Liver (tissue), 3 donors: ENCODE results near the gene PRAF2.

Source experiments
- HNF4A ChIP-seq, 2 donors: conservative IDR thresholded peaks; 2 replicates each; pipeline ENCODE4 v1.6.1; 2016; ENCODE audit warnings: antibody characterized with exemption in 2 of 2, mild to moderate bottlenecking in 2 of 2
- RAD21 ChIP-seq, 2 donors: IDR thresholded peaks; 2 replicates each; pipeline ENCODE4 v1.6.1; 2016; ENCODE audit warnings: antibody characterized with exemption in 2 of 2, mild to moderate bottlenecking in 2 of 2
- SP1 ChIP-seq: IDR thresholded peaks from 2 replicates; pipeline ENCODE4 v1.6.1; 2018; ENCODE audit warnings: antibody characterized with exemption, mild to moderate bottlenecking
- TAF1 ChIP-seq: conservative IDR thresholded peaks from 2 replicates; pipeline ENCODE4 v1.6.1; 2016; ENCODE audit warnings: antibody characterized with exemption, mild to moderate bottlenecking
- YY1 ChIP-seq: IDR thresholded peaks from 2 replicates; pipeline ENCODE4 v1.6.1; 2016; ENCODE audit warnings: antibody characterized with exemption, mild to moderate bottlenecking
- TF ChIP-seq, protein P1 (sequence below): fragments of 150-350 bp; IDR thresholded peaks from 2 replicates; pipeline ENCODE4 v1.5.1; 2017; ENCODE audit warnings: improper control_type of control experiment, low read depth, low read length; ENCODE audit not compliant: missing input control
- TF ChIP-seq, protein P2 (sequence below): IDR thresholded peaks from 2 replicates; pipeline ENCODE4 v1.6.1; 2016; ENCODE audit warnings: antibody characterized with exemption, mild to moderate bottlenecking
- donor health status: healthy.
- donor health status: healthy.

DNA sequence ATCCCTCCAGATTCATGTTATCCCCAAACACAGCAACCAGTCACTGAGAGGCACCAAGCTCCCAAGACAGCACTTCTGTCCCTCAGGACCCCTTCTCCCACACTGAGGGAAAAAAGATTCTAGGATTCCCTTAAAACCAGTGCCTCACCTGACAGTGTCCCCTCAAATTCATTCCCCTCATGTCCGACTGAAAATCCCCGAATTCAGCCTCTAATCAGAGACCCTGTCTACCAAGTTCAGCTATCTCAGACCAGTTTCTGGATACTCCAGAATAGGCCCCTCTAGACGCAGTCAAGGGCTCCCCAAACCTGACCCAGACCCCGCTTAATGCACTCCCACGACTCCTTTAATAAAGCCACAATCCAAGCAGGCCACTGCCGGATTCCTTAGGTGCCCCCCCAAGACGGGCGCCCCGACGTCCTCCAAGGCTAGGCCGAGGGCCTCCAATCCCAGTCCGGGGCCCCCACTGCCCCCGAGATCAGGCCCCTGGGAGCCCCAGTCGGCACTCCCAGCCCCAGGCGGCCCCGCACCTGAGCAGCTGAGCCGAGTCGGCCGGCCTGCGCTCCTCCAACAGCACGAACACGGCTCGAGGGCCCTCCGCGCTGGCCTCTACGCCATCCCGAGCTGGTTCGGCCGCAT lies 31.1 kb downstream of the PRAF2 start:
- TF ChIP-seq, protein P1, sequence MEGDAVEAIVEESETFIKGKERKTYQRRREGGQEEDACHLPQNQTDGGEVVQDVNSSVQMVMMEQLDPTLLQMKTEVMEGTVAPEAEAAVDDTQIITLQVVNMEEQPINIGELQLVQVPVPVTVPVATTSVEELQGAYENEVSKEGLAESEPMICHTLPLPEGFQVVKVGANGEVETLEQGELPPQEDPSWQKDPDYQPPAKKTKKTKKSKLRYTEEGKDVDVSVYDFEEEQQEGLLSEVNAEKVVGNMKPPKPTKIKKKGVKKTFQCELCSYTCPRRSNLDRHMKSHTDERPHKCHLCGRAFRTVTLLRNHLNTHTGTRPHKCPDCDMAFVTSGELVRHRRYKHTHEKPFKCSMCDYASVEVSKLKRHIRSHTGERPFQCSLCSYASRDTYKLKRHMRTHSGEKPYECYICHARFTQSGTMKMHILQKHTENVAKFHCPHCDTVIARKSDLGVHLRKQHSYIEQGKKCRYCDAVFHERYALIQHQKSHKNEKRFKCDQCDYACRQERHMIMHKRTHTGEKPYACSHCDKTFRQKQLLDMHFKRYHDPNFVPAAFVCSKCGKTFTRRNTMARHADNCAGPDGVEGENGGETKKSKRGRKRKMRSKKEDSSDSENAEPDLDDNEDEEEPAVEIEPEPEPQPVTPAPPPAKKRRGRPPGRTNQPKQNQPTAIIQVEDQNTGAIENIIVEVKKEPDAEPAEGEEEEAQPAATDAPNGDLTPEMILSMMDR: no peak
- TF ChIP-seq RAD21 (IDR thresholded peaks at IDR 0.05) (no peak), HNF4A (conservative IDR thresholded peaks at IDR 0.05) (no peak), TAF1 (no peak), YY1 (no peak), SP1 (no peak)
- TF ChIP-seq, protein P2, sequence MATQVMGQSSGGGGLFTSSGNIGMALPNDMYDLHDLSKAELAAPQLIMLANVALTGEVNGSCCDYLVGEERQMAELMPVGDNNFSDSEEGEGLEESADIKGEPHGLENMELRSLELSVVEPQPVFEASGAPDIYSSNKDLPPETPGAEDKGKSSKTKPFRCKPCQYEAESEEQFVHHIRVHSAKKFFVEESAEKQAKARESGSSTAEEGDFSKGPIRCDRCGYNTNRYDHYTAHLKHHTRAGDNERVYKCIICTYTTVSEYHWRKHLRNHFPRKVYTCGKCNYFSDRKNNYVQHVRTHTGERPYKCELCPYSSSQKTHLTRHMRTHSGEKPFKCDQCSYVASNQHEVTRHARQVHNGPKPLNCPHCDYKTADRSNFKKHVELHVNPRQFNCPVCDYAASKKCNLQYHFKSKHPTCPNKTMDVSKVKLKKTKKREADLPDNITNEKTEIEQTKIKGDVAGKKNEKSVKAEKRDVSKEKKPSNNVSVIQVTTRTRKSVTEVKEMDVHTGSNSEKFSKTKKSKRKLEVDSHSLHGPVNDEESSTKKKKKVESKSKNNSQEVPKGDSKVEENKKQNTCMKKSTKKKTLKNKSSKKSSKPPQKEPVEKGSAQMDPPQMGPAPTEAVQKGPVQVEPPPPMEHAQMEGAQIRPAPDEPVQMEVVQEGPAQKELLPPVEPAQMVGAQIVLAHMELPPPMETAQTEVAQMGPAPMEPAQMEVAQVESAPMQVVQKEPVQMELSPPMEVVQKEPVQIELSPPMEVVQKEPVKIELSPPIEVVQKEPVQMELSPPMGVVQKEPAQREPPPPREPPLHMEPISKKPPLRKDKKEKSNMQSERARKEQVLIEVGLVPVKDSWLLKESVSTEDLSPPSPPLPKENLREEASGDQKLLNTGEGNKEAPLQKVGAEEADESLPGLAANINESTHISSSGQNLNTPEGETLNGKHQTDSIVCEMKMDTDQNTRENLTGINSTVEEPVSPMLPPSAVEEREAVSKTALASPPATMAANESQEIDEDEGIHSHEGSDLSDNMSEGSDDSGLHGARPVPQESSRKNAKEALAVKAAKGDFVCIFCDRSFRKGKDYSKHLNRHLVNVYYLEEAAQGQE: no peak
